Type B pancreatic cell (in vitro differentiated cells): ENCODE data around the gene TARDBP. TPM values are rescaled to one million over a fixed set of nuclear protein-coding genes. Genes with fewer than 3 reads are reported as not detected.
A peak's percentile ranks its signal among the peaks of the same experiment; 100 is the strongest.

Experiments
- DNase-seq: peaks from one replicate; pipeline ENCODE4 v3.0.0; 2021; ENCODE audit warnings: mixed read lengths; ENCODE audit not compliant: unreplicated experiment; ENCODE audit errors: extremely low spot score
- H3K27ac Mint-ChIP-seq: 2 replicates; pipeline ENCODE4 v1.8.0; 2021; ENCODE audit warnings: mild to moderate bottlenecking, mixed read lengths
- H3K27me3 Mint-ChIP-seq: 2 replicates; pipeline ENCODE4 v1.8.0; 2021; ENCODE audit warnings: mixed read lengths
- H3K36me3 Mint-ChIP-seq: 2 replicates; pipeline ENCODE4 v1.8.0; 2021; ENCODE audit warnings: mixed read lengths
- H3K4me1 Mint-ChIP-seq: one replicate; pipeline ENCODE4 v1.8.0; 2021; ENCODE audit warnings: mixed read lengths; ENCODE audit not compliant: unreplicated experiment
- H3K4me3 Mint-ChIP-seq: 2 replicates; pipeline ENCODE4 v1.8.0; 2021; ENCODE audit warnings: mild to moderate bottlenecking, mixed read lengths
- H3K9me3 Mint-ChIP-seq: 2 replicates; pipeline ENCODE4 v1.8.0; 2021; ENCODE audit warnings: mixed read lengths
- CTCF ChIP-seq: fragments of 200-600 bp; sonication (generic); conservative IDR thresholded peaks from 2 replicates; pipeline ENCODE4 v1.5.0; 2021; ENCODE audit warnings: antibody characterized with exemption, mild to moderate bottlenecking
- total RNA-seq: library from RNA; stranded (reverse); gene quantifications from 2 replicates; pipeline ENCODE4 v1.2.1, GENCODE V29; 2021; ENCODE audit warnings: low replicate concordance

The TARDBP gene
- total RNA-seq, 1 donor from 2014 or later, result 188 TPM

GRCh38 chr1:11025618-11026017 lies 13.2 kb downstream of the TARDBP start:
- H3K36me3 Mint-ChIP-seq, result peaks cover 41% of the 10 kb centered on the region
- H3K4me3 Mint-ChIP-seq, result no peak overlapping the region
- no peak overlapping the region for H3K27ac Mint-ChIP-seq
- no peaks in the 10 kb centered on the region for H3K9me3 Mint-ChIP-seq
- no peaks in the 10 kb centered on the region for H3K27me3 Mint-ChIP-seq
- no peaks in the 10 kb centered on the region for H3K4me1 Mint-ChIP-seq
- no peak for DNase-seq
- no peak for TF ChIP-seq CTCF

- peaks cover 45% of the 10 kb centered on the region for H3K36me3 Mint-ChIP-seq
These were observed 13.6 kb downstream of the TARDBP start for GRCh38 chr1:11026052-11026451.

GRCh38 chr1:11026903-11027302 lies 14.4 kb downstream of the TARDBP start:
- no peak overlapping the region for H3K4me3 Mint-ChIP-seq

More at GRCh38 chr1:11026052-11026451, 13.6 kb downstream of the TARDBP start:
- no peak for DNase-seq
- Mint-ChIP-seq H3K4me1 (no peaks in the 10 kb centered on the region), H3K9me3 (no peaks in the 10 kb centered on the region), H3K27ac (no peak overlapping the region), H3K27me3 (no peaks in the 10 kb centered on the region), H3K4me3 (no peak overlapping the region)
- no peak for TF ChIP-seq CTCF

GRCh38 chr1:11027316-11027715 lies 14.9 kb downstream of the TARDBP start:
- H3K4me3 Mint-ChIP-seq, result no peak overlapping the region
- no peak for DNase-seq
- no peaks in the 10 kb centered on the region for H3K9me3 Mint-ChIP-seq
- no peaks in the 10 kb centered on the region for H3K27me3 Mint-ChIP-seq
- TF ChIP-seq CTCF, result no peak
- H3K36me3 Mint-ChIP-seq, result peaks cover 39% of the 10 kb centered on the region
- H3K4me1 Mint-ChIP-seq, result no peaks in the 10 kb centered on the region
- H3K27ac Mint-ChIP-seq, result no peak overlapping the region

More at GRCh38 chr1:11026903-11027302, 14.4 kb downstream of the TARDBP start:
- H3K36me3 Mint-ChIP-seq, result peaks cover 44% of the 10 kb centered on the region
- H3K27ac Mint-ChIP-seq, result peak overlapping the region; percentile 17
- H3K4me1 Mint-ChIP-seq, result no peaks in the 10 kb centered on the region
- no peaks in the 10 kb centered on the region for H3K27me3 Mint-ChIP-seq
- no peak for DNase-seq
- TF ChIP-seq CTCF, result no peak
- no peaks in the 10 kb centered on the region for H3K9me3 Mint-ChIP-seq

- H3K36me3 Mint-ChIP-seq, result peaks cover 36% of the 10 kb centered on the region
- no peak overlapping the region for H3K4me3 Mint-ChIP-seq
- no peak overlapping the region for H3K27ac Mint-ChIP-seq
- TF ChIP-seq CTCF, result no peak
- no peak for DNase-seq
- no peaks in the 10 kb centered on the region for H3K4me1 Mint-ChIP-seq
- H3K27me3 Mint-ChIP-seq, result no peaks in the 10 kb centered on the region
- no peaks in the 10 kb centered on the region for H3K9me3 Mint-ChIP-seq
These were observed 15.6 kb downstream of the TARDBP start for GRCh38 chr1:11028018-11028417.

DNA sequence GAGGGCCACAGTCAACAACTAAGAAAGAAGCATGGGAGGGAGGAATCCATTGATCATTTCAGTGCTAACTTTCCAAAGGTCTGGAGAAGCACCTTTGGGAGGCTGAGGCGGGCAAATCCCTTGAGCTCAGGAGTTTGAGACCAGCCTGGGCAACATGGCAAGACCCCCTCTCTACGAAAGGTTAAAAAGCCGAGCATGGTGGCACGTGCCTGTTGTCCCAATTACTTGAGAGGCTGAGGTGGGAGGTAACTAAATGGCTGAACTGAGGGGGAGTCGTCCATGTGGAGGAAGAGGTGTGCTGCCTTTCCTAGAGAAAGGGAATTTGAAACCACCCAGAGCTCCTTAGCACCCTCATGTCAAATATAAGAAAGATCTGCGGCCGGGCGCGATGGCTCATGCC lies 18.4 kb downstream of the TARDBP start:
- DNase-seq, result no peak
- H3K4me1 Mint-ChIP-seq, result no peaks in the 10 kb centered on the region
- H3K27ac Mint-ChIP-seq, result no peak overlapping the region
- no peak overlapping the region for H3K4me3 Mint-ChIP-seq
- no peaks in the 10 kb centered on the region for H3K9me3 Mint-ChIP-seq
- H3K27me3 Mint-ChIP-seq, result no peaks in the 10 kb centered on the region
- peaks cover 19% of the 10 kb centered on the region for H3K36me3 Mint-ChIP-seq
- TF ChIP-seq CTCF, result no peak
